GM06990 (cell line): ENCODE data around the gene GPC6.

Experiments
- DNase-seq: peaks from one replicate; pipeline ENCODE4 v3.0.0-alpha.2; 2011; ENCODE audit not compliant: insufficient read length; ENCODE audit errors: extremely low read depth
- H3K27me3 ChIP-seq: replicated peaks from 2 replicates; pipeline ENCODE4 v1.6.0; 2011; ENCODE audit warnings: low read length; ENCODE audit not compliant: control insufficient read depth, insufficient read depth
- H3K36me3 ChIP-seq: 2 replicates; pipeline ENCODE4 v1.5.1; 2011; ENCODE audit warnings: low read length; ENCODE audit not compliant: control insufficient read depth, insufficient read depth
- H3K4me3 ChIP-seq: replicated peaks from 2 replicates; pipeline ENCODE4 v1.5.1; 2011; ENCODE audit warnings: low read depth, mild to moderate bottlenecking, control low read depth, low read length
- CTCF ChIP-seq: IDR thresholded peaks from 2 replicates; pipeline ENCODE4 v1.5.1; 2011; ENCODE audit warnings: low read length, control low read depth, mild to moderate bottlenecking, inconsistent platforms; ENCODE audit not compliant: insufficient read depth, poor library complexity, severe bottlenecking

Gene GPC6

DNA sequence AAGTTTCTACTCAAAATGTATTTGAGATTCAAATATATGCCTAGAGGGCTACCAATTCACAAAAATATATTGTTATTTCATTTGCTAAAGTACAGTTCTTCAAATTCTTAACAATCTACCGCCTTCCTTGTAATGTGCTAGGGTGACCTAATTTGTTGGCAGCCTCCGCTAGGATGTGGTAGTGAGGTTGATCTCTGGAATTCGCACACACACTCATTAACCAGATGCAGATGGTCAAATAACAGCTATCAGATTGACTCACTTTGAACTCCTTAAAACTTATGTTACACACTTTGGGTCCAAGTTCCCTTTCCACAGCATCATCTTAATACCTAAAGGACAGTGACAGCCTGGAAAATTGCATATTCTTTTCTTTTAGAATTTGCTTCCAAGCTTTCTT, 885.6 kb downstream of the GPC6 start:
- TF ChIP-seq CTCF, result no peak
- no peak for DNase-seq

DNA sequence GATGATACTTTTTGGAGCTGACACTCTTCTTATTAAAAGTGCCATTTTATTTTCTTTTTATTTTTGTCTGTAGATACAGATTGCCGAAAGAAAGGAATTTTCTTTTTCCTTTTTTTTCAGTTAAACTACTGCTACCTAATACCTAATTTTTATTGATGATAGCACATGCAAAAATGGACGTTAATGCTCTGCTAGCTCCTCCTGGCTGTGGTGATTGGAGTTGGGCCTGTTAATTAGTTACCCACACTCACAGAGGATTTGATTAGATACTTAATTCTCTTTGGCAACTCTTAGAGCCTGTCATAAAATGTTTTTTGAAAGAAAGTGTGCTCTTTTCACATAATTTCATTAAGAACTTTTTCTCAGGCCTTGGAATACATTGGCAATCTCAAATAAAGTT, 886.1 kb downstream of the GPC6 start:
- TF ChIP-seq CTCF, result no peak
- Histone ChIP-seq H3K27me3 (no peaks in the 10 kb centered on the region), H3K36me3 (no peaks in the 10 kb centered on the region), H3K4me3 (no peak overlapping the region)
- DNase-seq, result no peak

More for the DNA sequence above, 885.6 kb downstream of the GPC6 start:
- no peak overlapping the region for H3K4me3 ChIP-seq
- no peaks in the 10 kb centered on the region for H3K27me3 ChIP-seq
- no peaks in the 10 kb centered on the region for H3K36me3 ChIP-seq

DNA sequence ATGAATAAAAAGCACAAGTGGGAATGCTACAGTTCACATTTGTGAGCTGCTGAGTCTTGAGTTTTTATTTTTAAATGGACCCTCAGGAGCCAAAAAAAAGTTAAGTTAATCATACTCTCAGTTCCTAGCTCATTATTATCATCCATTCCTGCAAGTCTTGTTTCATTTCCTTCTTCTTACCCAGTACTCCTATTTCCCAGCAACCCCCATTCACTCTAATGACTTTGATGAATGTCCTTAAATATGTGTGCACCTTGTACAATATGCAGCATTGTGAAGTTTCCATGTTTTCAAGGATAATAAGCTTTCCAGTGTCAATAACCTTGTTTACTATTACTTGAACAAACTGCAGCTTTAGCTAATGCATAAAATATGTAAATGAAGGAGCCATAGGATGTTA, 886.6 kb downstream of the GPC6 start:
- no peak for DNase-seq
- no peak for TF ChIP-seq CTCF
- no peaks in the 10 kb centered on the region for H3K27me3 ChIP-seq
- H3K36me3 ChIP-seq, result no peaks in the 10 kb centered on the region
- no peak overlapping the region for H3K4me3 ChIP-seq

- TF ChIP-seq CTCF, result no peak
- no peak for DNase-seq
- Histone ChIP-seq H3K27me3 (no peaks in the 10 kb centered on the region), H3K36me3 (no peaks in the 10 kb centered on the region), H3K4me3 (no peak overlapping the region)
Measured at GRCh38 chr13:94114166-94114565, 887.6 kb downstream of the GPC6 start.

DNA sequence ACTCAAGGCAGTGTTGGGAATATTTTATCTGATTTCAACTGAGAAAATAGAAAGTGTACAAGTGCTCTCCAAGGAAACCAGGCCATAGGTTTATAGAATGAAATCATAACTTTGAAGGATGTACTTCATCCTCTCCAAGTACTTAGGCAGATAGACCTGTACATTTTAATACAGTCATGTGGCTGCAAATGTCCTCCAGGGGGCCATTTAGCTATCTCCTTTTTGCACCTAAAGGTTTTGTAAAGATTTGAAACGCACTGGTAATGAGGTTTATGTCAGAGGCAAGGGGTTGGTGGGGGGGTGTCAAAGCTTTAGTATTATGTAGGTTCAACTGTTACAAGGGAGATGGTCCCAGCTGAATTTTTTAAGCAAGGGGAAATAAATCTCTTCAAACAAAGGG, 888.4 kb downstream of the GPC6 start:
- no peak for DNase-seq
- Histone ChIP-seq H3K27me3 (no peaks in the 10 kb centered on the region), H3K4me3 (no peak overlapping the region), H3K36me3 (no peaks in the 10 kb centered on the region)
- peak; percentile 25 for TF ChIP-seq CTCF

DNA sequence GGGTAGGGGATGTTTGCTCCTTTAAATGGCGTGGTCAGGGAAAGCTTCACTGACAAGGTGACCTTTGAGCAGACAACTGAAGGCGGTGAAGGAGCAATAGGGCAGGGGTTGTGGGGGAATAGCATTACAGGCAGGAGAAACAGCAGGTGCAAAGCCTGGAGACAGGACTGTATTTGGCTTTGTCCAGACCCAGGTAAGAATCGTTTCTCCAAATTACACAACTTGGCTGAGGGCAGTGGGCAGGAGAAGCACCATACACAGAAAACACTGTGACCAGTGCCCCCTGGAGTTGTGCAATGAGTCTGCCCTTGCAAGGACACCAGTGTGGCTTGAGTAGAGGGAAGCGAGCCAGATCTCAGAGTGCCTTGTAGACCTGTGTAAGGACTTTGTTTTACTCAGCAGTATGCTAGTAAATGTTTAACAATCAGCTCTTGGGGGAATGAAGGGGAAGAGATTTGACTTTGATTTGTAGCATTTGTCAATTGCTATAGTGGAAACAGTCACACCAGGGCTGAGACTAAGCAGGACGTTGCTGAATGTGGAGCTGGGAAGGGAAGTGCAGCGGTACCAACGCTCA, 892.8 kb downstream of the GPC6 start:
- no peak overlapping the region for H3K4me3 ChIP-seq
- DNase-seq, result no peak
- H3K36me3 ChIP-seq, result no peaks in the 10 kb centered on the region
- H3K27me3 ChIP-seq, result no peaks in the 10 kb centered on the region
- no peak for TF ChIP-seq CTCF
